HepG2 (cell line): ENCODE data around the gene TRIM31. TPM values are rescaled to one million over a fixed set of nuclear protein-coding genes. Genes with fewer than 3 reads are reported as not detected.

Experiments
- FOXK2 ChIP-seq: fragments of 450-650 bp; IDR thresholded peaks from 2 replicates; pipeline ENCODE4 v1.6.1; 2016
- KIAA2018 ChIP-seq: sonication (generic); formaldehyde crosslinking; IDR thresholded peaks from 2 replicates; pipeline ENCODE4 v1.5.0; 2020; ENCODE audit warnings: mild to moderate bottlenecking, missing genetic modification reagents, borderline replicate concordance
- NFE2 ChIP-seq: sonication (generic); formaldehyde crosslinking; IDR thresholded peaks from 2 replicates; pipeline ENCODE4 v1.4.0; 2020; ENCODE audit warnings: missing genetic modification reagents
- SIX4 ChIP-seq: sonication (generic); formaldehyde crosslinking; IDR thresholded peaks from 2 replicates; pipeline ENCODE4 v1.4.0; 2020; ENCODE audit warnings: missing genetic modification reagents
- TFAP4 ChIP-seq: sonication (generic); IDR thresholded peaks from 2 replicates; pipeline ENCODE4 v1.6.1; 2016; ENCODE audit warnings: low read depth, borderline replicate concordance
- ZBTB40 ChIP-seq, 2 experiments: fragments of 450-650 bp in 1 of 2; sonication (generic) in 1 of 2; formaldehyde crosslinking in 1 of 2; IDR thresholded peaks; 2 replicates each; pipeline versions ENCODE4 v1.6.1 to v1.8.0; 2016 to 2022; ENCODE audit warnings: antibody characterized with exemption in 1 of 2, mild to moderate bottlenecking in 1 of 2, missing genetic modification reagents in 1 of 2
- ZNF383 ChIP-seq: sonication (generic); formaldehyde crosslinking; IDR thresholded peaks from 2 replicates; pipeline ENCODE4 v1.4.0; 2020; ENCODE audit warnings: missing genetic modification reagents, mild to moderate bottlenecking, borderline replicate concordance
- polyA plus RNA-seq, 8 experiments: library from polyadenylated mRNA; depleted of rRNA in 3 of 8; stranded (reverse) in 7 of 8; unstranded in 1 of 8; fragments of >200 nt; fragmentation: Illumina TruSeq in 4 of 8; extraction: Trizol in 4 of 8; gene quantifications; 2 replicates each; pipeline versions ENCODE4 v1.2.1 to v1.2.3, GENCODE V29; 2011 to 2016; ENCODE audit warnings: low read depth in 4 of 8, missing spikeins in 1 of 8, mixed read lengths in 1 of 8; ENCODE audit not compliant: insufficient read depth in 1 of 8
- total RNA-seq, 5 experiments: library from RNA; depleted of rRNA; stranded (reverse); fragments of >200 nt; fragmentation: Illumina TruSeq; extraction: Trizol; gene quantifications; 2 replicates each; pipeline ENCODE4 v1.2.3, GENCODE V29; 2016; ENCODE audit warnings: low read depth in 1 of 5

Gene TRIM31
- total and polyA plus RNA-seq, 2 of the 13 experiments (the other 11 are each of a cell fraction or from before 2014, with no cell fraction given): 0.13 to 0.51 TPM

DNA sequence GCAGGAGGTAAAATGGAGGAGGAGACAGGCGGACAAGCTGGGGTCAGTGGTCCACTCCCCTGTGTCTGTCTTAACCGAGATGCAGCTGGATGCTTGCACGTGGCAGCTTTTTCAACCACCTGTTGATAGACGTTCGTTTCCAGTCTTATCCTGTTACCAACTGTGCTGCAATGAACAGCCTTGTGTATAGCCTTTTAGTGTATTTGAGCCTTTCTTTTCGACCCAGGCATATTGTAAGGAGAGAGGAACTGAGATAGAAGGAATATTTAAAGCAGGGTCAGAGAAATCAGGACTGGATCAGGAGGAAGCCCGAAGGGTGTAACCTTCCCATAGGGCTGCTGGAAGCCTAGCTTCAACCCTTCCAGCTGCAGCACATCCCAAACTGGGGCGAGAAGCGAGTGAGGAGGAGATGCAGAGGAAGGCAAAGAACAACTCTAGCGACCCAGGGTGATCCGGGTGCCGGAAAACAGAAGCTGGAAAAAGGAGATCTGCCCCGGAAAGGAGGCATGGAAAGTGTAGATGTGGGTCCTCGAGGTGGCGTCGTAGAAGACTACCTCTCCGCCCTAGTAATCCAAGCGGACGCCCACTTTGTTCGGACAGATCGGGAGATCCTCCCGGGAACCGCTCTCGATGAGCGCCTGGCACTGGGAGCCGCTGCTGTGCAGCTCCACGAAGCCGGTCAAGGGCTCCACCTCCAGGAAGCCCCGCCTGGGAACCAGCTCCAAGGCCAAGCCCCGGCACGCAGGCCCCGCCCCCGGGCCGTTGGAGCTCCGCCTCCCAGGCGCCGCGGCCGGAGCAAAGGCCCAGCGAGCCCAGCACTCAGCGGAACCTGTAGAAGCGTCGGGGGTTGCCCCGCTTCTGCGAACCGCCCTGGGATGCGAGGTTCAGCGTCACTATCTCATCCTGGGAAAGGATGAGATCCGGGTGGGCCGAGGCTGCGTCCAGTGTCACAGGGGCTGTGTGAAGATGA, 11.2 kb downstream of the TRIM31 start (continued):
- TF ChIP-seq KIAA2018 (CRISPR knock-in tag): no peak
- TF ChIP-seq NFE2 (CRISPR knock-in tag): no peak
- TF ChIP-seq SIX4: no peak
- no peak; the same call in 1 of the 2 replicates for TF ChIP-seq ZNF383 (CRISPR knock-in tag)
- TF ChIP-seq FOXK2: no peak
- TF ChIP-seq TFAP4: no peak; the same call in 1 of the 2 replicates
- no peak for TF ChIP-seq ZBTB40 (IDR thresholded peaks at IDR 0.05)
- no peak for TF ChIP-seq ZBTB40 (CRISPR knock-in tag; IDR thresholded peaks at IDR 0.05)
